ENCODE measurements around the gene NUP160.
A peak's percentile ranks its signal among the peaks of the same experiment; 100 is the strongest.
"Not testable (repeated sequence)": the region's sequence is repeated elsewhere in the genome, so short reads cannot be mapped to it uniquely, and the experiment has no call there.

Gene NUP160

DNA sequence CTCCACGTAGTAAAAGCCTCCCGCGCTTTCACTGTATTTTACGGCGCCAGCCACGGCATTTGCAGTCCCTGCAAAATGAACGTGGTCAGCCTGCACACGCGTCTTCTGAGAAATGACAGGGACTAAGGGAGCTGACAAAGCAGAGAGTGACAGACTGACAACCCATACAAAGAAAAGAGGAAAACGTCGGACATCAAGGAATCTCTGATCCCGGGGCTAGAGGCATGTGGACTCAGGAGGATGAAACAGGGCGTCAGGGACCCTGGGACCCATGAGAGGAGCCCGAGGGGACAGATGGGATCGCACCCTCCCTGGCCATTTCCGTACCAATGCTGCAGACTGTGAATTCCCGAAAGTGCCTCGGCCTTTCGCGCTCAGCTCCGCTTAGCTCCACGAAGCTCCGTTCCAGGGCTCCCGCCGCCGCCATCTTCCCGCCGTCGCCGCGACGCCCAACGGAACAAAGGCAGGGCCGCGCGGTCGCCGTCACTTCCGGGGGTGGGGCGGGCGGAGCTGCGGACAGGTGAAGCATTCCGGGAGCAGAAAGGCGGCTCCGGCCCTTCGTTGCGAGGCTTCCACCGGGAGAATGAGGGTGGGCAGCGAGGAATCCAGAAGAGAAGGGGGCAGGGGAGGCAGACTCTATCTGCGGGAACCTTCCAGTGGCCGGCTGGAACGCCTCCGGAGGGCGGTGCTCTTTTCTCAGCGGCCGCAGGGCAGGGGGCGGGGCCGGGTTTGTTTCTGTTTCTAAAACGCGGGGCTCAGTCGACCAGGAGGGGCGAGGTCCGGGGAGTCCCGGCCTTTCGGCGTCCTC lies at the start of gene NUP160:
NUP160 (minus strand) TSS at position 459 of the 808 bp plus-strand sequence; CDS start at position 427, 32 bp downstream.
- Histone ChIP-seq H3K27ac (ENCODE audit: low read length) (peak within 1 kb of the TSS; percentile 97), H3K4me1 (ENCODE audit: control insufficient read depth in 1 of 2, insufficient read depth in 2 of 2, low read length in 2 of 2) (peaks cover 5 to 27% of the 10 kb centered on the region in 2 donors), H3K9me3 (ENCODE audit: control insufficient read depth in 1 of 2, low read length in 2 of 2) (no peaks in the 10 kb centered on the region), H3K36me3 (ENCODE audit: control insufficient read depth in 1 of 2, insufficient read depth in 2 of 2, low read length in 2 of 2) (peaks cover 15 to 17% of the 10 kb centered on the region in 2 donors), H3K27me3 (ENCODE audit: low read depth, low read length) (no peaks in the 10 kb centered on the region), H3K4me3 (ENCODE audit: low read depth in 1 of 2, low read length in 2 of 2) (peak within 1 kb of the TSS; percentile 99 to 100)

DNA sequence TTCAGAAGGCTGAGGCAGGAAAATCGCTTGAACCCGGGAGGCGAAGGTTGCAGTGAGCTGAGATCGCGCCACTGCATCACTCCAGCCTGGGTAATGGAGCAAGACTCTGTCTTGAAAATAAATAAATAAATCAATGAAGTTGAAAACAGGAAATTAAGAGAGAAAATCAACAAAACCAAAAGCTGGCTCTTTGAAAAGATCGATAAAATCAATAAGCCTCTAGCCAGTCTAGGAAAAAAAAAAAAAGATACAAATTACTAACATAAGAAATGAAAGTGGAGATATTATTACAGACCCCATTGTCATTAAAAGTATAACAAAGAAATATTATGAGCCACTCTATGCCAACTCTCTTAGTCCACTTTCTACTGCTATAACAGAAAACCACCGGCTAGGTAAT lies 48.0 kb upstream of the NUP160 start:
- H3K36me3 ChIP-seq (ENCODE audit: control insufficient read depth in 1 of 2, insufficient read depth in 2 of 2, low read length in 2 of 2) = no peaks in the 10 kb centered on the region
- H3K27ac ChIP-seq (ENCODE audit: low read length) = no peak overlapping the region
- no peaks in the 10 kb centered on the region for H3K9me3 ChIP-seq (ENCODE audit: control insufficient read depth in 1 of 2, low read length in 2 of 2)
- H3K4me1 ChIP-seq (ENCODE audit: control insufficient read depth in 1 of 2, insufficient read depth in 2 of 2, low read length in 2 of 2) = no peaks in the 10 kb centered on the region
- H3K4me3 ChIP-seq (ENCODE audit: low read depth in 1 of 2, low read length in 2 of 2) = no peak overlapping the region
- H3K27me3 ChIP-seq (ENCODE audit: low read depth, low read length) = no peaks in the 10 kb centered on the region

- Histone ChIP-seq H3K4me1 (ENCODE audit: control insufficient read depth in 1 of 2, insufficient read depth in 2 of 2, low read length in 2 of 2) (no peaks in the 10 kb centered on the region), H3K4me3 (ENCODE audit: low read depth in 1 of 2, low read length in 2 of 2) (no peak overlapping the region), H3K36me3 (ENCODE audit: control insufficient read depth in 1 of 2, insufficient read depth in 2 of 2, low read length in 2 of 2) (no peaks in the 10 kb centered on the region), H3K27ac (ENCODE audit: low read length) (no peak overlapping the region), H3K27me3 (ENCODE audit: low read depth, low read length) (no peaks in the 10 kb centered on the region), H3K9me3 (ENCODE audit: control insufficient read depth in 1 of 2, low read length in 2 of 2) (no peaks in the 10 kb centered on the region)
Measured at GRCh38 chr11:47895035-47895434, 46.9 kb upstream of the NUP160 start.

- H3K4me3 ChIP-seq (ENCODE audit: low read depth in 1 of 2, low read length in 2 of 2); H3K27ac ChIP-seq (ENCODE audit: low read length); H3K27me3 ChIP-seq (ENCODE audit: low read depth, low read length); H3K36me3 ChIP-seq (ENCODE audit: control insufficient read depth in 1 of 2, insufficient read depth in 2 of 2, low read length in 2 of 2); H3K4me1 ChIP-seq (ENCODE audit: control insufficient read depth in 1 of 2, insufficient read depth in 2 of 2, low read length in 2 of 2); H3K9me3 ChIP-seq (ENCODE audit: control insufficient read depth in 1 of 2, low read length in 2 of 2): not testable (repeated sequence)
Measured at GRCh38 chr11:47892546-47893276, 44.6 kb upstream of the NUP160 start.

- Histone ChIP-seq H3K27me3 (ENCODE audit: low read depth, low read length) (no peaks in the 10 kb centered on the region), H3K4me3 (ENCODE audit: low read depth in 1 of 2, low read length in 2 of 2) (no peak overlapping the region), H3K9me3 (ENCODE audit: control insufficient read depth in 1 of 2, low read length in 2 of 2) (no peaks in the 10 kb centered on the region), H3K4me1 (ENCODE audit: control insufficient read depth in 1 of 2, insufficient read depth in 2 of 2, low read length in 2 of 2) (no peaks in the 10 kb centered on the region), H3K27ac (ENCODE audit: low read length) (no peak overlapping the region), H3K36me3 (ENCODE audit: control insufficient read depth in 1 of 2, insufficient read depth in 2 of 2, low read length in 2 of 2) (no peaks in the 10 kb centered on the region)
Measured at GRCh38 chr11:47891886-47892285, 43.7 kb upstream of the NUP160 start.

- Histone ChIP-seq H3K4me3 (ENCODE audit: low read depth in 1 of 2, low read length in 2 of 2) (no peak overlapping the region), H3K36me3 (ENCODE audit: control insufficient read depth in 1 of 2, insufficient read depth in 2 of 2, low read length in 2 of 2) (no peaks in the 10 kb centered on the region), H3K27ac (ENCODE audit: low read length) (no peak overlapping the region), H3K9me3 (ENCODE audit: control insufficient read depth in 1 of 2, low read length in 2 of 2) (no peaks in the 10 kb centered on the region), H3K27me3 (ENCODE audit: low read depth, low read length) (no peaks in the 10 kb centered on the region), H3K4me1 (ENCODE audit: control insufficient read depth in 1 of 2, insufficient read depth in 2 of 2, low read length in 2 of 2) (peaks cover 0 to 7% of the 10 kb centered on the region in 2 donors)
Measured at GRCh38 chr11:47889714-47890441, 41.7 kb upstream of the NUP160 start.

DNA sequence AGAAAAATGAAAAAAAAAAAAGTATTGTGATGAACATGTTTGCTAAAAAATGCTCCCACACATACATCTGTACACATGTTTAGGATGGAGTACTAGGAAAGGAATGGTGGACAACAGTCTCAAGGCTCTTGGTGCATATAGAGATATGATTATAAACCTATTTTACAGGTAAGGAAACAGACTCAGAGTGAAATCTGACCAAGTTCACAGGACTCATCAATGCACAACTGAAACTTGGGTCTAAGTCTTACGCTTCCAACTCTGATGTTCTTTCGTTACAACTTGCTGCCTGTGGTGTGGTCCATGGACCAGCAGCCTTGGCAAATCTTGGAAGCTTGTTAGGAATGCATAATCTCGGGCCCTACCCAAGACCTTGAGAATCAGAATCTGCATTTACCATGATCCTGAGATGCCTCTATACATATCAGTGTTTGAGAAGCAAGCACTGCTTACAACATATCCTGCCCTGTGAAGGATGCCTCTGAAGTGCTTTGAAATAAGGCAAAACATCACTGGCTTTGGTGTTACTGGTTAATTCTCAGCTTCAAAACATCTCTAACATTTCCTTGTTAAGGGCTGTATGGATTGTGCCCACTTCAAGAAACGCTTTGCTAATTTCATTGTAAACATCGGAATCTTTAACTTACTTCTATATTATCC lies 39.9 kb upstream of the NUP160 start:
- H3K36me3 ChIP-seq (ENCODE audit: control insufficient read depth in 1 of 2, insufficient read depth in 2 of 2, low read length in 2 of 2) = no peaks in the 10 kb centered on the region
- no peak overlapping the region for H3K4me3 ChIP-seq (ENCODE audit: low read depth in 1 of 2, low read length in 2 of 2)
- no peak overlapping the region for H3K27ac ChIP-seq (ENCODE audit: low read length)
- H3K27me3 ChIP-seq (ENCODE audit: low read depth, low read length) = no peaks in the 10 kb centered on the region
- H3K4me1 ChIP-seq (ENCODE audit: control insufficient read depth in 1 of 2, insufficient read depth in 2 of 2, low read length in 2 of 2) = peaks cover 0 to 7% of the 10 kb centered on the region in 2 donors
- no peaks in the 10 kb centered on the region for H3K9me3 ChIP-seq (ENCODE audit: control insufficient read depth in 1 of 2, low read length in 2 of 2)

DNA sequence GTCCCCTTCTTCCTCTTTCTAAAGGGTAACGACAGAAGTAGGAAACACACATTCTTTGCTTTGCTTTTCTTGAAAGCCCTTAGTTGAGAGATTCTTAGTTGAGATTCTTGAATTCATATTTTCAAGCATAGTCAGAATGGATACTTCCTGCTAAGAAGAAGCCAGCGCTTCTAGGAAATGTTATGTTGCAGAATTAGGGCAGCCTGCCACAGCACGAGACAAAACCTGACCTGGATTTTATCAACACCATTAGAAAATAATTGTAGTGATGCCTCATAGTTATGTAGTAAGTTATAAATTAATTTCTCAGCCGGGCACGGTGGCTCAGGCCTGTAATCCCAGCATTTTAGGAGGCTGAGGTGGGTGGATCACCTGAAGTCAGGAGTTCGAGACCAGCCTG lies 37.9 kb upstream of the NUP160 start:
- Histone ChIP-seq H3K9me3 (ENCODE audit: control insufficient read depth in 1 of 2, low read length in 2 of 2) (no peaks in the 10 kb centered on the region), H3K4me1 (ENCODE audit: control insufficient read depth in 1 of 2, insufficient read depth in 2 of 2, low read length in 2 of 2) (peaks cover 0 to 7% of the 10 kb centered on the region in 2 donors), H3K4me3 (ENCODE audit: low read depth in 1 of 2, low read length in 2 of 2) (no peak overlapping the region), H3K36me3 (ENCODE audit: control insufficient read depth in 1 of 2, insufficient read depth in 2 of 2, low read length in 2 of 2) (no peaks in the 10 kb centered on the region), H3K27me3 (ENCODE audit: low read depth, low read length) (no peaks in the 10 kb centered on the region), H3K27ac (ENCODE audit: low read length) (peak overlapping the region; percentile 46)

DNA sequence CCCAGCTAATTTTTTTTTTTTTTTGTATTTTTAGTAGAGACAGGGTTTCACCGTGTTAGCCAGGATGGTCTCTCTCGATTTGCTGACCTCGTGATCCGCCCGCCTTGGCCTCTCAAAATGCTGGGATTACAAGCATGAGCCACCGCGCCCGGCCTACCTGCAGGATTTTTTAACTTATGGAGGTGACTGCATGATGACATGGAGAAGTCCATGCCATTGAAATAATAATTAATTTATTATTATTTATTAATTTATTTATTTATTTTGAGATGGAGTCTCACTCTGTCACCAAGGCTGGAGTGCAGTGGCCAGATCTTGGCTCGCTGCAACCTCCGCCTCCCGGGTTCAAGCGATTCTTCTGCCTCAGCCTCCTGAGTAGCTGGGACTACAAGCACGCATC lies 34.3 kb upstream of the NUP160 start:
- H3K27ac ChIP-seq (ENCODE audit: low read length); H3K27me3 ChIP-seq (ENCODE audit: low read depth, low read length); H3K36me3 ChIP-seq (ENCODE audit: control insufficient read depth in 1 of 2, insufficient read depth in 2 of 2, low read length in 2 of 2); H3K9me3 ChIP-seq (ENCODE audit: control insufficient read depth in 1 of 2, low read length in 2 of 2); H3K4me3 ChIP-seq (ENCODE audit: low read depth in 1 of 2, low read length in 2 of 2); H3K4me1 ChIP-seq (ENCODE audit: control insufficient read depth in 1 of 2, insufficient read depth in 2 of 2, low read length in 2 of 2): not testable (repeated sequence)

DNA sequence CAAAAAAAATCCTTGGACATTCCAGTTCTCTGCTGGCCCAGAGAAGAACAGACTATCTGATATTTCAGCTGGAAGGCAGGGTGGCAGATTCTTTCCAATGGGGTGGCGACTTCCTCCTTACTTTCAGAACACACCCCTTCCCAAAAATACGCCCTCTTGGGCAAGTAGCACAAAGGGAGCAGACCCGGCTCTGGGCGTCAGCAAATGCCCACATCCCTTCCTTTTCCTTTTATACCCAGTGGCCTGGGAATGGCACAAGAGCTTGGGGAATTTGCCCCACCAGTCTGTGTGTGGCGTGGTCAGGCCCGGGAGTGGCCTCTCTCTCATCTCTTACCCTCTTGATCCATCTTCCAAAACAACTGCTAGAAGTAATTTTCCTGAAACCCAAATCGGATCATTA lies 33.0 kb upstream of the NUP160 start:
- Histone ChIP-seq H3K4me1 (ENCODE audit: control insufficient read depth in 1 of 2, insufficient read depth in 2 of 2, low read length in 2 of 2) (peaks cover 0 to 7% of the 10 kb centered on the region in 2 donors), H3K27me3 (ENCODE audit: low read depth, low read length) (no peaks in the 10 kb centered on the region), H3K27ac (ENCODE audit: low read length) (no peak overlapping the region), H3K36me3 (ENCODE audit: control insufficient read depth in 1 of 2, insufficient read depth in 2 of 2, low read length in 2 of 2) (no peaks in the 10 kb centered on the region), H3K4me3 (ENCODE audit: low read depth in 1 of 2, low read length in 2 of 2) (no peak overlapping the region), H3K9me3 (ENCODE audit: control insufficient read depth in 1 of 2, low read length in 2 of 2) (no peaks in the 10 kb centered on the region)

Measured in muscle layer of duodenum (tissue), 2 donors.